AG04449 (cell line): ENCODE data around the gene HOXB5.

ENCODE experiments used
- CTCF ChIA-PET: fragments of 350-600 bp; formaldehyde crosslinking; extraction: SDS; loops from one replicate; lab custom pipeline; 2021; ENCODE audit warnings: antibody characterized with exemption; lab: Yijun Ruan, JAX
- POLR2A ChIA-PET: fragments of 400-600, 350-600 bp; formaldehyde crosslinking; extraction: SDS; loops from one replicate; lab custom pipeline; 2020; ENCODE audit warnings: antibody characterized with exemption, inconsistent platforms; lab: Yijun Ruan, JAX
- DNase-seq: peaks from one replicate; pipeline ENCODE4 v3.0.0-alpha.2; 2010; ENCODE audit warnings: low read depth, low spot score
- H3K4me3 ChIP-seq: 2 replicates; pipeline ENCODE4 v1.5.1; 2011; ENCODE audit warnings: low read depth, mild to moderate bottlenecking, control low read depth, low read length
- CTCF ChIP-seq: IDR thresholded peaks from one replicate; pipeline ENCODE4 v1.5.1; 2011; ENCODE audit warnings: mild to moderate bottlenecking, moderate library complexity, low read length, control low read depth, inconsistent platforms; ENCODE audit not compliant: insufficient read depth; ENCODE audit errors: missing control alignments

Gene HOXB5

GRCh38 chr17:48609759-48610281 lies 16.2 kb upstream of the HOXB5 start:
- DNase-seq: no peak
- no peak for TF ChIP-seq CTCF
- ChIA-PET CTCF (interaction anchor here (0.6 to 4.5 kb wide), 15 partner anchors 8 to 584 kb away, joined by 3 to 23 read pairs (median 6); partner anchors contain the start of gene HOXB5), POLR2A (interaction anchor here (1.0 to 1.4 kb wide), 2 partner anchors 12 to 17 kb away, joined by 4 to 5 read pairs; no protein-coding TSS in a partner anchor)
- H3K4me3 ChIP-seq: peak overlapping the region; percentile 67

DNA sequence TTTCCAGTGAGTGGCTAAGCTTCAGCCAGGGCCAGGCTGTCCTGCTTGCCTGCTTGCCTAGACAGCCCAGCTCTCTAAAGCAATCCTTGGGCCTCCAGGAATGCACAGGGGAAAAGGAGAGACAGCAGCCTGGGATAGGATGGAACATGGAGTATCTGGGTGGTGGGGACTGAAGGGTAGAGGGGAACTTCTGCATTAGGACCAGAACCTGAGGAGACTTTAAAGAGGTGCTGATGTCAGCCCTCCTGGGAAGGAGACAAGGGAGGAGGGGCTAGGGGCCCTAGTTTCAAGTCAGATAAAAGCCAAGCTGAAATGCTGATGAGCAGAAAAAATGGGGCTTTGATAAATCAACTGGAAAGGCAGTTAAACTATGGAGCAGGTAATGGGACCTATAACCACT lies 15.5 kb upstream of the HOXB5 start:
- peak overlapping the region; percentile 67 for H3K4me3 ChIP-seq
- ChIA-PET CTCF (interaction anchor here (0.9 to 4.5 kb wide), 11 partner anchors 8 to 583 kb away, joined by 4 to 23 read pairs (median 6); partner anchors contain the start of gene HOXB5), POLR2A (interaction anchor here (0.8 to 1.4 kb wide), 3 partner anchors 11 to 21 kb away, joined by 3 to 5 read pairs (median 4); no protein-coding TSS in a partner anchor)
- no peak for DNase-seq
- TF ChIP-seq CTCF: no peak

DNA sequence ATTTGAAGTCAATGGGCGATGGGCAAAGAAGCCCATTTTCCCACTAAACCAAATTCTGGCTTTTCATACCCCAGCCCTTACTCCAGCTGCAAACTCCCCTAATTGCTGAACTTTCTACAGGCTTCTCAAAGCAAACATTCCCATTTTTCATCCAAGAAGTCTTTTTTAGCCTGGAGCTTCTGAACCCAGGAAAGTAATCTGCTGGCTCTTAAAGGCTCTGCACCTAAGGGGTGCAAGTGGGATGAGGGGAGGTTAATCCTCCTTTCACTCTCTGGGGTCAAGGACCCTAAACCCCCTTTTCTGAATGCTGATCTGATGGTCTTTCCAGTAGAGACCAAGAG lies 14.9 kb upstream of the HOXB5 start:
- POLR2A ChIA-PET: interaction anchor here (0.8 to 1.4 kb wide), 3 partner anchors 10 to 20 kb away, joined by 3 to 5 read pairs (median 4); no protein-coding TSS in a partner anchor
- no peak for TF ChIP-seq CTCF
- CTCF ChIA-PET: interaction anchor here (0.7 to 4.5 kb wide), 7 partner anchors 9 to 582 kb away, joined by 3 to 23 read pairs (median 6); no protein-coding TSS in a partner anchor
- no peak overlapping the region for H3K4me3 ChIP-seq
- no peak for DNase-seq

DNA sequence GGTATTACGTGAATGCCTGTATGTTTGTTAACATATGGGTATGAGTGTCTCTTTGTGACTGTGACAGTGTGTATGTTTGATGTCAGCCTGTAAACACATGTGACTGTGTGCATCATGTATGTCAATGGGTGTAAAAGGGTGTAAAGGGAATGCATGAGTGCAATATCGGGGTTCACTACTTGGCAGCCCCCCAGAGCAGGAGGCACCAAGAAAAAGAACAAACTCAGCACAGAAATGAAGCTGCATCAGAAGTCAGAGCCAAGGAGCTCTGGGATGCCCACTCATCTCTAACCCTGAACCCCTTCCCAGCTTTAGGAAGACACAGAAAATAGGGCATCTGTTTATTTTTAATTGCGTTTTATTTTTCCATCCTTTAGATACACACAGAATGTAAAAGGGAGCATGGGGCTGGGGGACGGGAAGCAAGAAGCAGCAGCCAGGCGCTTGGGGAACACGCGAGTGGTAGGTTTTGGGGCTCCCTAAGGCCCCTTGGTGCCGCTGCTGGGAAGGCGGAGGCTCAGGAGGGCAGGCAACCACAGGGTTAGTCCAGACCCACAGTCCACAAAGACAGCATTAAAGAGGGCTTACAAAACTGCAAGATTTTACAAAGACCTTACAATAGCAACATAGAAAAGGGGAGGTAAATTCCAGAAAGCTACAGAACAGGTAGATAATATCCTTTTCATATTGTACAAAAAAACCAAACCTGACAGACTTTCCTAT lies 13.5 kb upstream of the HOXB5 start:
- no peak for DNase-seq
- POLR2A ChIA-PET: no interaction called here
- H3K4me3 ChIP-seq: no peak overlapping the region
- TF ChIP-seq CTCF: no peak
- CTCF ChIA-PET: interaction anchor here (0.7 to 4.5 kb wide), 10 partner anchors 11 to 391 kb away, joined by 3 to 23 read pairs (median 4); no protein-coding TSS in a partner anchor

DNA sequence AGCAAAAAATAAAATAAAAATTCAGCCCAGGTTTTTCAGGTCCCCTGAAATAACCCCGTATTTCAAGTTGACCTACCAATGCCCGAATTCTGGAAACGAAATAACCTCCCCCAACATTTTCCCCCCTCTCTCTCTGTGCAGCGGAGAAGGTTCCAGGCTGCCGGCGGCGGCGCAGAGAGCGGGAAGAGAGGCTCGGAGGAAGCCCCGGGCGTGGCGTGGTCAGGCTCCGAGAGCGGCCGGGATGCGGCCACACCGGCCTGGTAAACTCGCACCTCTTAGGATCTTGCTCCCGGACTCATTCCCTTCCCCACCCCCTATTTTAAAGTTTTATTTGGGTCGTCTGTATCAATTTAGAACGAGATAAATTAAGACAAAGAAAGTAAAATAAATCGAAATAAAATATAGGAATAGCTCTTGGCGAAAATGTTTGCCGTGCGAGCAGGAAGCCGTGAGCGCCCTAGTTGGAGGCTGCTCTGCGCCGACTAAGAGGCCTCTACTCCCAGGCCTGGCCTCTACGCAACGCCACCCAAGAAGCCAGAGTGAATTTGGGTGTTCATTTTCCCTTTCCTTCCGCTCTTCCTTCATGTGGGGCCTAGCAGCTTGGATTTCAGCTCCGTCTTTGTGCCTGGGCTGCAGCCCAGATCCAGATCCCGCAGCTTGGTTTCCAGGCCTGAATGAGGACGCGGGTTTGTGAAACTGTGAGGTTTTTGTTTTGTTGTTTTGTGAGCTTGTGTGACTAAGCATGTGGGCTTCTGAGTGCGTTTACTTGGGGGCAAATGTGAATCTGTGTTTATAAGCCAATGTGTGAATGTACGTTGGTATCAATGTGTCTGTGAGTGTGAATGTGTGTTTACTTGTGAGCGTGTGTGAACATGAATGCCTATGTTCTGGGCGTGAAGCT lies 12.7 kb upstream of the HOXB5 start:
- DNase-seq: no peak
- ChIA-PET POLR2A (no interaction called here), CTCF (interaction anchor here (0.7 to 4.5 kb wide), 9 partner anchors 8 to 298 kb away, joined by 3 to 23 read pairs (median 5); no protein-coding TSS in a partner anchor)
- no peak overlapping the region for H3K4me3 ChIP-seq
- TF ChIP-seq CTCF: no peak
